Measurements from ENCODE around the gene TMEM127. TPM values are rescaled to one million over a fixed set of nuclear protein-coding genes. Genes with fewer than 3 reads are reported as not detected.
A peak's percentile ranks its signal among the peaks of the same experiment; 100 is the strongest.

Gene TMEM127
- total and polyA plus RNA-seq, 2 donors (not counting 1 experiment from before 2014, with no cell fraction given) = 21.5 to 48.0 TPM

DNA sequence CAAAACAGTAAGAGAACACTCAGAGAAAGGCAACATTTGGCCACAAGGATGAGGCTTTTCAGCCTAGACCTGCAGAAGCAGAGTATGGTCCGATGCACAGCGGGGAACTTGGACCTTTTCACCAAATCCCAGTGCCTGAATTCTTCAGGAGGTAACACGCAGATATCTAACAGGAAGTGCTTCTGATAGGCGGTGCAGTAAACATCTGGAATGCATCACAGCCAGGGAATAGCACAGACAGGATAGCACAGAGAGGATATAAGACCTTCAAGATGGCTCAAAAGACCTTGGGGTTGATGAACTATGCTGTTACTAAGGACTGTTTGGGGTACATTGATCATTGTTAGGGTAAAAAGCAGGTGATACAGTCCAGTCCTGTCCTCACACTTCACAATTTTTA, 1.7 kb downstream of the TMEM127 start:
- ATAC-seq (ENCODE audit: low read depth) (no peak), DNase-seq (no peak)
- Histone ChIP-seq H3K4me2 (replicated peaks; ENCODE audit: low read depth, low read length, poor library complexity, severe bottlenecking) (peak overlapping the region; percentile 92), H4K20me1 (ENCODE audit: control insufficient read depth, insufficient read depth, low read length, poor library complexity, severe bottlenecking) (peaks cover 48% of the 10 kb centered on the region), H3K27me3 (replicated peaks in 1 of 4; ENCODE audit: control extremely low read depth in 1 of 4, control insufficient read depth in 3 of 4, insufficient read depth in 4 of 4, low read length in 3 of 4) (no peaks in the 10 kb centered on the region), H3K27ac (ENCODE audit: low read length in 2 of 2) (no peak overlapping the region), H3K9me3 (ENCODE audit: control extremely low read depth in 1 of 3, control insufficient read depth in 2 of 3, insufficient read depth in 1 of 3, low read length in 2 of 3) (no peaks in the 10 kb centered on the region), H2AFZ (ENCODE audit: insufficient read depth, low read depth, low read length, poor library complexity, severe bottlenecking) (no peak overlapping the region), H3K79me2 (ENCODE audit: control insufficient read depth, insufficient read depth, low read length) (peaks cover 86% of the 10 kb centered on the region), H3K9ac (ENCODE audit: low read length) (peak overlapping the region; percentile 74), H3K4me1 (ENCODE audit: control insufficient read depth in 2 of 2, insufficient read depth in 2 of 2, low read length in 2 of 2) (peaks cover 43 to 53% of the 10 kb centered on the region in 2 donors), H3K36me3 (replicated peaks in 1 of 2; ENCODE audit: control extremely low read depth in 1 of 2, control insufficient read depth in 1 of 2, extremely low read depth in 1 of 2, insufficient read depth in 2 of 2, low read length in 1 of 2) (peaks cover 9 to 35% of the 10 kb centered on the region in 2 experiments), H3K4me3 (ENCODE audit: control extremely low read depth in 1 of 5, extremely low read depth in 1 of 5, insufficient read depth in 1 of 5, low read depth in 2 of 5, low read length in 4 of 5) (peak overlapping the region in 3 of 5 experiments; percentile 76 to 94 (median 93))
- ChIA-PET POLR2A (interaction anchor here (0.8 to 1.8 kb wide), 2 partner anchors 22 to 56 kb away, joined by 4 to 10 read pairs; partner anchors contain the start of gene STARD7), CTCF (interaction anchor here (0.7 to 3.1 kb wide), 22 partner anchors 10 to 272 kb away, joined by 3 to 30 read pairs (median 3); partner anchors contain the start of genes ASTL and STARD7)
- WGBS (ENCODE audit: insufficient coverage) = 92% methylated on average over 4 of the region's 4 CpGs
- H3K27ac Mint-ChIP-seq = peak overlapping the region; percentile 91
- TF ChIP-seq, protein P1, sequence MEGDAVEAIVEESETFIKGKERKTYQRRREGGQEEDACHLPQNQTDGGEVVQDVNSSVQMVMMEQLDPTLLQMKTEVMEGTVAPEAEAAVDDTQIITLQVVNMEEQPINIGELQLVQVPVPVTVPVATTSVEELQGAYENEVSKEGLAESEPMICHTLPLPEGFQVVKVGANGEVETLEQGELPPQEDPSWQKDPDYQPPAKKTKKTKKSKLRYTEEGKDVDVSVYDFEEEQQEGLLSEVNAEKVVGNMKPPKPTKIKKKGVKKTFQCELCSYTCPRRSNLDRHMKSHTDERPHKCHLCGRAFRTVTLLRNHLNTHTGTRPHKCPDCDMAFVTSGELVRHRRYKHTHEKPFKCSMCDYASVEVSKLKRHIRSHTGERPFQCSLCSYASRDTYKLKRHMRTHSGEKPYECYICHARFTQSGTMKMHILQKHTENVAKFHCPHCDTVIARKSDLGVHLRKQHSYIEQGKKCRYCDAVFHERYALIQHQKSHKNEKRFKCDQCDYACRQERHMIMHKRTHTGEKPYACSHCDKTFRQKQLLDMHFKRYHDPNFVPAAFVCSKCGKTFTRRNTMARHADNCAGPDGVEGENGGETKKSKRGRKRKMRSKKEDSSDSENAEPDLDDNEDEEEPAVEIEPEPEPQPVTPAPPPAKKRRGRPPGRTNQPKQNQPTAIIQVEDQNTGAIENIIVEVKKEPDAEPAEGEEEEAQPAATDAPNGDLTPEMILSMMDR (IDR thresholded peaks at IDR 0.05) = no peak
- no peak for TF ChIP-seq EZH2 (IDR thresholded peaks at IDR 0.05; ENCODE audit: borderline replicate concordance, insufficient read depth, low read depth, low read length, poor library complexity, severe bottlenecking)
- intact Hi-C loops (cut with micrococcal nuclease) = loop anchor here (2.0 kb wide), 1 partner anchor 21 kb away; no protein-coding TSS in a partner anchor
- peak overlapping the region; percentile 94 for H3K4me3 Mint-ChIP-seq
- H3K4me1 Mint-ChIP-seq = peaks cover 64% of the 10 kb centered on the region
- H3K27me3 Mint-ChIP-seq = no peaks in the 10 kb centered on the region
- no peaks in the 10 kb centered on the region for H3K9me3 Mint-ChIP-seq (ENCODE audit: insufficient read depth)

DNA sequence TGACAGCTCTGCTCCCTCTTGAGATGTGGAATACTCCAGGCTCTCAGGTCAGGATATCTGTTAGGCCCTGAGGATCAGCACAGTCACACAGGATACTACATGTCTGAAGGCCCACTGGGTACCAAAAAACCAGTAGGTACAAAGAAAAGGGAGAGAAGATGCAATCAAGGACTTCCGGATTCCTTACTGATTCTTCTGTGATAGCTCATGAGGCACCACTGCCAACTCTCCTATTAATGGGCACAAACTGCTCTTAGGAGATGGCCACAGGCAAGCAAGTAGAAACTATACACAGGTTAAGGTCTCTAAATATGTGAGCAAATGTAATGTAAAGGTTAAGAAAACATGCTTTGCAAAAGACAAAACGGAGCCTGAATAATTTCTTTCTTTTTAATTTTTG, 3.5 kb downstream of the TMEM127 start:
- H3K4me3 Mint-ChIP-seq = no peak overlapping the region
- no peak overlapping the region for H3K27ac ChIP-seq (ENCODE audit: low read length in 2 of 2)
- no peak overlapping the region for H3K9ac ChIP-seq (ENCODE audit: low read length)
- intact Hi-C loops (cut with micrococcal nuclease) = no loop called here
- ATAC-seq (ENCODE audit: low read depth) (no peak), DNase-seq (no peak)
- peaks cover 98% of the 10 kb centered on the region for H3K79me2 ChIP-seq (ENCODE audit: control insufficient read depth, insufficient read depth, low read length)
- no peaks in the 10 kb centered on the region for H3K9me3 ChIP-seq (ENCODE audit: control extremely low read depth in 1 of 3, control insufficient read depth in 2 of 3, insufficient read depth in 1 of 3, low read length in 2 of 3)
- H3K9me3 Mint-ChIP-seq (ENCODE audit: insufficient read depth) = no peaks in the 10 kb centered on the region
- H3K4me3 ChIP-seq (ENCODE audit: control extremely low read depth in 1 of 5, extremely low read depth in 1 of 5, insufficient read depth in 1 of 5, low read depth in 2 of 5, low read length in 4 of 5) = no peak overlapping the region
- no peaks in the 10 kb centered on the region for H3K27me3 Mint-ChIP-seq
- TF ChIP-seq, protein P1 (IDR thresholded peaks at IDR 0.05) = no peak
- no peak for TF ChIP-seq EZH2 (IDR thresholded peaks at IDR 0.05; ENCODE audit: borderline replicate concordance, insufficient read depth, low read depth, low read length, poor library complexity, severe bottlenecking)
- peaks cover 59 to 67% of the 10 kb centered on the region in 2 donors for H3K4me1 ChIP-seq (ENCODE audit: control insufficient read depth in 2 of 2, insufficient read depth in 2 of 2, low read length in 2 of 2)
- peaks cover 80% of the 10 kb centered on the region for H3K4me1 Mint-ChIP-seq
- no peak overlapping the region for H3K27ac Mint-ChIP-seq
- POLR2A ChIA-PET = no interaction called here
- peaks cover 59% of the 10 kb centered on the region for H4K20me1 ChIP-seq (ENCODE audit: control insufficient read depth, insufficient read depth, low read length, poor library complexity, severe bottlenecking)
- no peak overlapping the region for H3K4me2 ChIP-seq (replicated peaks; ENCODE audit: low read depth, low read length, poor library complexity, severe bottlenecking)
- H2AFZ ChIP-seq (ENCODE audit: insufficient read depth, low read depth, low read length, poor library complexity, severe bottlenecking) = no peak overlapping the region
- CTCF ChIA-PET = interaction anchor here (0.7 to 5.1 kb wide), 5 partner anchors 9 to 124 kb away, joined by 3 to 30 read pairs (median 23); partner anchors contain the start of genes ASTL and STARD7
- peaks cover 0 to 26% of the 10 kb centered on the region in 2 experiments for H3K36me3 ChIP-seq (replicated peaks in 1 of 2; ENCODE audit: control extremely low read depth in 1 of 2, control insufficient read depth in 1 of 2, extremely low read depth in 1 of 2, insufficient read depth in 2 of 2, low read length in 1 of 2)
- H3K27me3 ChIP-seq (replicated peaks in 1 of 4; ENCODE audit: control extremely low read depth in 1 of 4, control insufficient read depth in 3 of 4, insufficient read depth in 4 of 4, low read length in 3 of 4) = no peaks in the 10 kb centered on the region
- no CpG with 5 or more reads among the region's 2 CpGs for WGBS (ENCODE audit: insufficient coverage)
